ENCODE measurements around the gene NRIP2.
A peak's percentile ranks its signal among the peaks of the same experiment; 100 is the strongest.
"Not testable (repeated sequence)": the region's sequence is repeated elsewhere in the genome, so short reads cannot be mapped to it uniquely, and the experiment has no call there.

The NRIP2 gene, protein sequence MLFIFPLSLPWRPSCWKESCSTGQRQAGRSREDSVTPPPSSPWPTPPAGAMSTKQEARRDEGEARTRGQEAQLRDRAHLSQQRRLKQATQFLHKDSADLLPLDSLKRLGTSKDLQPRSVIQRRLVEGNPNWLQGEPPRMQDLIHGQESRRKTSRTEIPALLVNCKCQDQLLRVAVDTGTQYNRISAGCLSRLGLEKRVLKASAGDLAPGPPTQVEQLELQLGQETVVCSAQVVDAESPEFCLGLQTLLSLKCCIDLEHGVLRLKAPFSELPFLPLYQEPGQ

DNA sequence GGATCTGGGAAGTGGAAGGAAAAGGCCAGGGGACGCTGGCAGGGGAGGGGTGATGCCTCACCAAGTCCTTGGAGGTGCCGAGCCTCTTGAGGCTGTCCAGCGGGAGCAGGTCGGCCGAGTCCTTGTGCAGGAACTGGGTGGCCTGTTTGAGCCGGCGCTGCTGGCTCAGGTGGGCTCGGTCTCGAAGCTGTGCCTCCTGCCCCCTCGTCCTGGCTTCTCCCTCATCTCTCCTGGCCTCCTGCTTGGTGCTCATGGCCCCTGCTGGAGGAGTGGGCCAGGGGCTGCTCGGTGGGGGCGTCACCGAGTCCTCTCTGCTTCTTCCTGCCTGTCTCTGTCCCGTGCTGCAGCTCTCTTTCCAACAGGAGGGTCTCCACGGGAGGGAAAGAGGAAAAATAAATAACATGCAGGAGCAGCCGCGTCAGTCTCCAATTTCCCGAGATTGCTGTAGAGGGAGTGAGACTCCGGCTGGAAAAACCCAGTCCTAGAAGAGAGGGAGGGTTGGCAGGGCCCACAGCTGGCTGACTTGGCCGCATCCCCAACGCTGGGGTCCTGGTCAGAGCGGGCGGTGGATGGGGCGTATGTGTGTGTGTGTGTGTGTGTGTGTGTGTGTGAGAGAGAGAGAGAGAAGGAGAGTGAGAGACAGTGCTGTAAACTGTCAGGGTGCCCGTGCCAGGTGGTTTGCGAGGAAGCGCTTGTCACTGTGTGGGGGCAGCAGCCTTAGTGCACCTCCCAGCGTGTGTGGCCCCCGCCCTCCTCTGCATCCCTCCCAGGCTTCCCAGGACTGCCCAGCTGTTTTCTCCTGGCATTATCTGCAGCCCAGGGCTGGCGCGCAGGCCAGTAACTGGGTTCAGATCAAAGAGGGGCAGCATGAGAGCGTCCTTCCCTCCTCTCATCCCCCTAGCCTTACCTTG is at the start of gene NRIP2:
Gene NRIP2, minus strand, starts transcription at position 455 of the 911 bp plus-strand sequence. Its CDS starts 52 bp downstream, at position 403.
- H3K4me3 ChIP-seq (ENCODE audit: control insufficient read depth, low read depth, low read length): no peak within 1 kb of the TSS
- DNase-seq (ENCODE audit: low read depth): peak; percentile 49

GRCh38 chr12:2879853-2880252 is 45.0 kb upstream of the NRIP2 start:
- DNase-seq (ENCODE audit: low read depth): no peak
- TF ChIP-seq CTCF (conservative IDR thresholded peaks at IDR 0.05; ENCODE audit: control insufficient read depth, insufficient read depth, low read depth, low read length): no peak
- no peak overlapping the region for H3K4me3 ChIP-seq (ENCODE audit: control insufficient read depth, low read depth, low read length)

More for the DNA sequence above, at the start of gene NRIP2:
- peak; percentile 13 for TF ChIP-seq CTCF (conservative IDR thresholded peaks at IDR 0.05; ENCODE audit: control insufficient read depth, insufficient read depth, low read depth, low read length)

- no peak for TF ChIP-seq CTCF (conservative IDR thresholded peaks at IDR 0.05; ENCODE audit: control insufficient read depth, insufficient read depth, low read depth, low read length)
- peak; percentile 40 for DNase-seq (ENCODE audit: low read depth)
- H3K4me3 ChIP-seq (ENCODE audit: control insufficient read depth, low read depth, low read length): peak overlapping the region; percentile 92
Observed at GRCh38 chr12:2877953-2878732, 43.3 kb upstream of the NRIP2 start.

DNA sequence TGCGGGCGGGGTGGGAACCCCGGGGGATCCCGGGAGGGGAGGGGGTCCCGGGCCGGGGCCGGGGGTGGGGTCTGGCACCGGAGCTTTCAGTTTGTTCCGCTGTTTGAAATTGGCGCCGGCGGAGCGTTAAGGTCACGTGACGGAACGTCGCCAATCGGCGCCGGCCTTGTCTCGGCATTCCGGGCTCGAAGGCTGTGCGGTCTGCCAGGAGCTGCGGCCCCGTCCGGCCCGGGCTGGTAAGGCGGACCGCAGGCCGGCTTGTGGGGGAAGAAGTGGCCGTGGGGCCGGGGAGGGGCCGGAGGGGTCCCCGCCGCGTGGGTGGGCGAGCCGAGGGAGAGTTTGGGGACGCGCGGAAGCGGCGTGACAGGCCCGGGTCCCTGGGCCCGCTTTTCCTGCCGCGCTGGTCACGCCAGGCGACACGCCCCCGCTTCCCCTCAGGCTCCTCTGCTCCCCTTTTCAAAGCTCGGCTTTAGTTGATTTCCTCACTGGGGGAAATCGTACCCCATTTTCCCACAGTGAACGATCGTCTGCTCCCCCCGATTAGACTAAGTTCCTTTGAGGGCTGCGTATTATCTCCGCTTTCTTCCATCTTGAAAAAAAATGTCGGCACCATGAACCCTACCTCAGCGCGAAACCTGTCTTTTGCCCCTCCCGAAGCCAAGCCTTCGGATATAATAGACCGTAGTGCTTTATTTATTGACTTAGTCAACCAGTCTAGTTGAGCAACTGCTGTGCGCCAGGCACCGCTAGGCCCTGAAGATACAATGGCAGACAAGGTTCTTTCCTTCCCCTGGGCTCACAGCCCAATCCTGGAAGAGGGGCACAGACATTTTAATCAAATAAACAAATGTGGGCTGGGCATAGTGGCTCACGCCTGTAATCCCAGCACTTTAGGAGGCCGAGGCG is 42.5 kb upstream of the NRIP2 start, which contains the start of the genes FOXM1 and RHNO1:
Gene FOXM1, minus strand, starts transcription at position 128 of the 906 bp plus-strand sequence. CDS start 2,696 bp downstream, outside the sequence.
Gene RHNO1, plus strand, starts transcription at position 177 of the 906 bp plus-strand sequence. CDS start 8,144 bp downstream, outside the sequence.
- TF ChIP-seq CTCF (conservative IDR thresholded peaks at IDR 0.05; ENCODE audit: control insufficient read depth, insufficient read depth, low read depth, low read length): no peak
- H3K4me3 ChIP-seq (ENCODE audit: control insufficient read depth, low read depth, low read length): peak within 1 kb of the TSS; percentile 92
- DNase-seq (ENCODE audit: low read depth): peak; percentile 85

GRCh38 chr12:2876431-2877046 is 41.7 kb upstream of the NRIP2 start:
- TF ChIP-seq CTCF (conservative IDR thresholded peaks at IDR 0.05; ENCODE audit: control insufficient read depth, insufficient read depth, low read depth, low read length): no peak
- peak overlapping the region; percentile 92 for H3K4me3 ChIP-seq (ENCODE audit: control insufficient read depth, low read depth, low read length)
- peak; percentile 21 for DNase-seq (ENCODE audit: low read depth)

DNA sequence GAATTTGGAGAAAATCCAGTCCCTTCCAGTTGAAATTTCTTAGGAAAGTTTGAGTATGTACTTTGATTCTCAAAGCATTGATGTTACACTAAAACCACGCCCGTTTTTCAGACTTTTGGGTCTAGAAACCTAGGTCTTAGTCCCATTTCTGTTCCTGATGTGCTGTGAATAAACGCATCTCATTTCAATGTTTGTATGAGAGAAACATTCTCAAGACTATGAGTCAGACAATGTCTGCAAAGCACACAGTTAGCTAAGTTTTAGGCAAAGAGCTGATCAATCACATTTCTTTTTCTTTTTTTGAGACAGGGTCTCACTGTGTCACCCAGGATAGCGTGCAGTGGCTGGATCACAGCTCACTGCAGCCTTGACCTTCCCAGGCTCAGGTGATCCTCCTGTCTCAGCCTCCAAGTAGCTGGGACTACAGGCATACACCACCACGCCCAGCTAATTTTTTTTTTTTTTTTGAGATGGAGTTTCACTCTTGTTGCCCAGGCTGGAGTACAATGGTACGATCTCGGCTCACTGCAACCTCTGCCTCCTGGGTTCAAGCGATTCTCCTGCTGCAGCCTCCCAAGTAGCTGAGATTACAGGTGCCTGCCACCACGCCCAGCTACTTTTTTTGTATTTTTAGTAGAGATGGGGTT is 34.3 kb upstream of the NRIP2 start:
- DNase-seq (ENCODE audit: low read depth): peak; percentile 23
- H3K4me3 ChIP-seq (ENCODE audit: control insufficient read depth, low read depth, low read length): not testable (repeated sequence)
